Umbilical cord (tissue), 2 donors: ENCODE results near the gene GNG13. TPM values are rescaled to one million over a fixed set of nuclear protein-coding genes. Genes with fewer than 3 reads are reported as not detected.
A peak's percentile ranks its signal among the peaks of the same experiment; 100 is the strongest.

Source experiments
- DNase-seq: peaks from one replicate; pipeline ENCODE4 v3.0.0-alpha.2; 2015; ENCODE audit warnings: low spot score
- total RNA-seq: library from RNA; depleted of rRNA; stranded (reverse); fragments of >200 nt; gene quantifications from one replicate; pipeline ENCODE4 v1.2.3, GENCODE V29; 2014; ENCODE audit warnings: low replicate concordance; ENCODE audit not compliant: insufficient read depth

Gene GNG13
- total RNA-seq, 1 donor from 2014 or later, result not detected

GRCh38 chr16:794853-795466, 5.6 kb downstream of the GNG13 start:
- DNase-seq, result no peak

DNA sequence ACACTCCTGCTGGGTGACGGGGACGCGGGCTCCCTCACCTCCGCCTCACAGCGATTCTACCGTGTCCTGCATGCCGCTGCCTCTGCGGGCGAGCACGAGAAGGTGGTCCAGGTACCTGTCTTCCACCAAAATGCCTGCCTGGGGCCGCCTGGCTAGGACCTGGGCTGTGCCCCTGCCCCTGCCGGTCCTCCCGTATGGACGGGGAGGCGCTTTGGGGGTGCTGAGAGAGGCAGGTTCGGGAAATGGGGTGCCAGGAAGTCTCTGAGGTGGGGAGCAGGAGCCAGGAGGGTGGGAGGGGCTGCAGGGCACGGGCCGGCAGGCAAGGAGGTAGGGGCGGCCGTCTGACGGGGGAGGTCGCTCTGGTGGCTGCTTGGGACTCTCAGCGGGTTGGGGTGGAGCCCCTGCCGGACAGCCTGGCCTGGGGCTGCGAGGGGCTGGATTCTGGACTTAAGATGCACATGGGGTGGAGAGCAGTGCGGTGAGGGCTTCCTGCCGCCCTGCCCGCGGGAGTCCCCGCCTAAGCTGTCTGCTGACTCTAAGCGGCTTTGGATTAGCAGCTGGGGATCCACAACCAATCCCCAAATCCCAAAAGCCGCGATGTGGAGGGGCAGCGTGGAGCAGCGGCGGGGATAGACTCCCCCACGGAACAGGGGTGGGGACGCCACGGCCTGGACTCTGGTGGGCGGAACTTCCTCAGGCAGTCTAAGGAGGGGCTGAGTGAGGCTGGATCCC, 6.3 kb downstream of the GNG13 start:
- DNase-seq, result no peak

- no peak for DNase-seq
Measured at GRCh38 chr16:793414-793813, 7.1 kb downstream of the GNG13 start.

- DNase-seq, result no peak
Measured at GRCh38 chr16:792221-792995, 8.1 kb downstream of the GNG13 start.

- no peak for DNase-seq
Measured at GRCh38 chr16:791131-791530, 9.4 kb downstream of the GNG13 start.

GRCh38 chr16:790086-790485, 10.4 kb downstream of the GNG13 start:
- DNase-seq, result no peak

DNA sequence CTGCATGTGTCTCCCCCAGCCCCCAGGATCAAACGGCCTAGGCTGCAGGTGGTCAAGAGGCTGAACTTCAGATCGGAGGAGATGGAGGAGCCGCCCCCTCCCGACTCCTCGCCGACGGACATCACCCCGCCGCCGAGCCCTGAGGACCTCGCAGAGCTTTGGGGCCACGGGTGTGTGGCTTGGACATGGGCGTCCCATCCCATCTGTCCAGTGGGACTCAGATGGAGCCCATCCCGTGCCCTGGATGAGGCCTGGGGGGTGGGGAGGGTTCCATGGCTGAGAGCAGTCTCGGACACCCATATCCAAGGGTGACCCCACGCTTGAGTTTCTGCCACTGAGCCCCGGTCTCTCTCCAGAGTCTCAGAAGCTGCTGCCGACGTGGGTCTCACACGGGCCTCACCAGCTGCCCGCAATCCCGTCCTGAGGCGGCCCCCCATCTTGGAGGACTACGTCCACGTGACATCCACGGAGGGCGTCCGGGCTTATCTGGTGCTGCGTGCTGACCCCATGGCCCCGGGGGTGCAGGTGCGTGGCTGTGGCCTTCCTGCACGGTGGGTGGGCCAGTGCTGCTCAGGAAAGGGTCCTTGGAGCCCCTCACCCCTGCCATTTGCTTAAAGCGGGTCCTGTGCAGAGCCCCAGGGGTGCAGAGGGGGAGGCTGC, 11.2 kb downstream of the GNG13 start:
- no peak for DNase-seq

DNA sequence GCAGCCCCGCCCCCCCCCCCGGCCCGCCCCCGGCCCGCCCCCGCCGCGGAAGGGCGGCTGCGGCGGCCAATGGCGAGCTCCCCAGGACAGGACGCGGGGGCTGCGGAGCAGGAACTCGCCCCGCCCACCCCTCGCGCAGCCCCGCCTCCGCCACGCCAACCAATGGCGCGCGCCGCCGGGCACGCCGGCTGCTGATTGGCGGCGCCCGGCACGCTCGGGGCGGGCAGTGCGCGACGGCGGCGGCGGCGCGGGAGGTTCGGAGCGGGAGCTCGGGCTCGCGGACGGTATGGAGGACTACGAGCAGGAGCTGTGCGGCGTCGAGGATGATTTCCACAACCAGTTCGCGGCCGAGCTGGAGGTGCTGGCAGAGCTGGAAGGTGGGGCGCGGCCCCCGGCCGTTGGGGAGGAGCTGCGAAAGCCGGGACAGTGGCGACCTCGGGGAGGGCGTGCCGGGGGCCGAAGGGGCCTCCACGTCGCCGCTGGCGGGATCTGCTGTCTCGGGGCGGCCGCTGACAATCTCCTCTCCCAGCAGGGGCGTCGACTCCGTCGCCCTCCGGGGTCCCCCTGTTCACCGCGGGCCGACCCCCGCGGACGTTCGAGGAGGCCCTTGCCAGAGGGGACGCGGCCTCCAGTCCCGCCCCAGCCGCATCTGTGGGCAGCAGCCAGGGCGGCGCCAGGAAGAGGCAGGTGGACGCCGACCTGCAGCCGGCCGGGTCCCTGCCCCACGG, 12.0 kb downstream of the GNG13 start, which contains the start of gene CHTF18:
Gene CHTF18, plus strand, starts transcription at position 222 of the 728 bp plus-strand sequence. Its CDS starts 65 bp downstream, at position 287.
- DNase-seq, result peak; percentile 94

- DNase-seq, result no peak
Measured at GRCh38 chr16:787978-788398, 12.5 kb downstream of the GNG13 start, which contains the start of gene RPUSD1. Gene RPUSD1 (minus strand): TSS chr16:788381. CDS start chr16:787737, 644 bp downstream.

DNA sequence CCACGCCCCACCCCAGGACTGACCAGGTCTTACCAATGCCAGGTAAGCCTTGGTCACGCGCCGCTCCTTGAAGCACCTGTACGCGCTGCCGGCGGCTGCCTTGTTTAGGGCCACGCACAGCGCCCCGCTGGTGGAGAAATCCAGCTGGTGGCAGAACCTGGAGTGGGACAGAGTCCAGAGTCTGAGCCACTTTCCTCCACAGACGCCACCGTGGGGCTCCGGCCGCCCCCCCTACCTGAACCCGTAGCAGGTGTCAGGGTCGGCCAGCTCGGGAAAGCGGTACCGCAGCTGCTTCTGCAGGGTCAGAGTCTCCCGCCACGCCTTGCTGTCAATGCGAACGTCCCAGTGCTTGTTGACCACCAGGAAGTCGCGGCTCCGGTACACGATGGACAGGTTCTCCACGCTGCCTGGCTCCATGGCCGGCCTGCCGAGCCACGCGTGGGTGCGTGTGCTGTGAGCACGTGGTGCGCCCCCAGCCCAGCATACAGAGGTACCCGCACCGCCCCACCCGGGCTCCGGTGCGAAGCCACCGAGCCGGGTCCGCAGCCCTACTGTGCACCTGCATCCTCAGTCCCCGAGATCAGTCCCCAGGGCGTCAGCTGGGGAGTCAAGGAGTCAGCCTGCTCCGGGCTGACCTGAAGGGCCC, 13.1 kb downstream of the GNG13 start:
- no peak for DNase-seq

DNA sequence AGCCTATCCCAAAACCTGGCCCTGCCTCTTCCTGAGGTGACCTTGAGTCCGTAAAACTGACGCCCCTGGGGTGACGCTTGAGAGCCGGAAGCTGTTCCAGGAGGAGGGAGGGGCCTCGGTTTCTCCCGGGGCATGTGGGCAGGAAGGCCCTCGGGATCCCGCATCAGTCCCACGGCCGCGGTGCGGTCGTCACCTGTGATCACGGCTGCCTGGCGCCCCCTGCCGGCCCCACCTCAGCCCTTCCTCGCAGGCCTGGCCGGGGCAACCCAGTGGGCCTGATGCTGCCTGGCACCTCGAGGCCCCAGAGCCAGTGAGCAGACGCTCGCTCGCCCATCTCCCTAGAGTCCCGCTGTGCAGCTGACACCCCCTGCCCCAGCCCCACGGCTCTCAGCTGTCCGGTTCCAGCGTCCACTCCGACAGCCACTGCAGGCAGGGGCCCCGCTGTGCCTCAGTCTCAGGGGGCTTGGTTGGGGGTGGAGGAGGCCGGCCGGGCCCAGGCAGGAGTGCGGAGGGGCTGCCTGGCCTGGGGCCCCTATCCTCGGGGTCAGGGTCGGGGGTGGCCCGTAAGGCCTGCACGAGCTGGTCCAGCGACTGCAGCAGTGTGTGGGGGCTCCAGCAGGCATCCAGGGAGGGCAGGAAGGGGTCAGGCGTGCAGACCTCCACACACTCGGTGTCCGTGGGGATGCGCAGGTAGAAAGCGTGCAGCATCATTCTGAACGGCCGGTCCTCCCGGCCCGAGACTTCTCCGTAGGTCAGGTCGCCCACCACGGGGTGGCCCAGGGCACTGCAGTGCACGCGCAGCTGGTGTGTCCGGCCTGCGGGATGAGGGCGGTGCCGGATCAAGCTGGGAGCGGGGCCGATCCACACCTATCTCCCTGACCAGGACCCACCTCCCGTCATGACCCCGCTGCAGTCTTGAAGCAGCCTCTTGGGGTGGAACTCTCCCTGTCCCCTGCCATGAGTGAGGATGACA, 14.7 kb downstream of the GNG13 start:
- DNase-seq, result peak; percentile 22

DNA sequence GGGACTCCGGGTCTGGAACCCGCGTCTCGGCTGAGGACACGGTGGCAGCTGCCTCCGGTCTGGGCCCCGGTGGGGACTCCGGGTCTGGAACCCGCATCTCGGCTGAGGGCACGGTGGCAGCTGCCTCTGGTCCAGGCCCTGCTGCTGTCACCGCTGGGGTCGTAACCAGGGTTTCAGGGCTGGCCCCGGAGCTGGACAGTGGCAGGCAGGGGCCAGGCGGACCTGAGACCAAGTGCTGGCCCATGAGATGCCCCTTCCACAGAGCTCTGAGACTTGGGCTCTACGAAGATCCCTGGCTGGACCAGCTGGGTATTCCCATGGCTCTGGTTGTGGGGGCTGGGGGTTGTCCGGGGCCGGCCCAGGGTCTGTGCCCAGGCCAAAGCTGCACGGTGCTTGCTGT, 16.1 kb downstream of the GNG13 start:
- DNase-seq, result no peak

- DNase-seq, result no peak
Measured at GRCh38 chr16:783404-784161, 17.0 kb downstream of the GNG13 start.

DNA sequence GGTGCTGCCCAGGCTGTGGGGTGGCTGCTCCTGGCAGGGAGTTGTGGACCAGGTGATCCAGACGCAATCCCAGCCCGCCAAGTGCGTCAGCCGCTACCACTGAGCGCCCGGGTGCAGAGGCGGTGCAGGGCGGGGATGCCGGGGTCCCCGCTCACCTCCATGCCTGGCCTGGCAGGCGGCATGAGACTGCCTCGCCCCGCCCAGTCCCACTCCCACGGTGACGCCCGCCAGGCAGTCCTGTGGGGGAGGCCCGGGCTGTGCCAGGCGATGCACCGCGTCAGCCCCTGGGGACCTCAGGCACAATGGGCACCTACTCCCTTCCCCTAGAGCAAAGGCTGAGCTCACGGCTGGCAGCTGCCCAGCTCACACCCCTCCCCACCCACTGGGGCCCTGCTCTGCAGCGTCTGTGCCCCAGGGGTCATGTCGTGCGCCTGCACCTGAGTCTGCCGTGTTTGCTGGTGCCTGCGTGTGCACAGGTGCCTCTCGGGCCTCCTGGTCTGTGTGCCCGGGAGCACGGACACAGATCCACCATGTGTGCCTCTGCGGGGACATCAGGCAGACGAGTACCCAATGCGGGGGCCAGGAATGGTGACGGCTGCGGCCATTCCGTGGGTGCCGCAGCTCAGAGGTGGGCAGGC, 17.6 kb downstream of the GNG13 start:
- DNase-seq, result no peak

- no peak for DNase-seq
Measured at GRCh38 chr16:782258-782657, 18.3 kb downstream of the GNG13 start.

DNA sequence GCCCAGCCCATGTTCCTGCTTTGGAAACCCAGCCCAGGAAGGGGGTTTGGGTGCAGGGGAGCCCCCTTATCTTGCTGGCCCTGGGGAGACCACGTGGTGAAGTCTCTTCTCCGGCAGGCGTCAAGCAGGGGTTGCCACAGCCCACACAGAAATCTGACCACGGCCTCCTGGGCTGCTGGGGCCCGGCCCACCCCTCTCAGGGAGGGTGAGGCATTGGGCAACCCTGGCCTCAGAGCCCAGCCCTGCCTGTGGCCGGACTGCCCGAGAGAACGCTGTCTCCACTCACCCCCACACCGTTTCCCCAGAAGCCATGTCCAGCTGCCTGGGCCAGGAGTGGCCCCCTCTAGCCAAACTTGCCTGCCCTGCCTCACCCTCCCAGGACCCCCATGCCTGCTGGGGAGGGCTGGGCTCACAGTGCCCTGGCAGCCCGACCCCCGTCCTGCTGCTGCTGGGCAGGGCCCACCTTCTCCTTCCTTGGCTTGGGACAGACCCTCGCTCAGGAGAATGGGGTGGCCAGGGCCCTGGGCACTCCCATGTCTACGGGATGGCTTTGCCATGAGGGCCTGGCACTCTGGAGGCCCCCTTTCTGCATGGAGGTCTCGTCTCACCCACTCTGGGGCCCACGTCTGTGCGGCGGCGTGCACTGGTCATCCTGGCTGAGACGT, 19.1 kb downstream of the GNG13 start:
- no peak for DNase-seq

GRCh38 chr16:780296-780695, 20.2 kb downstream of the GNG13 start:
- DNase-seq, result no peak

DNA sequence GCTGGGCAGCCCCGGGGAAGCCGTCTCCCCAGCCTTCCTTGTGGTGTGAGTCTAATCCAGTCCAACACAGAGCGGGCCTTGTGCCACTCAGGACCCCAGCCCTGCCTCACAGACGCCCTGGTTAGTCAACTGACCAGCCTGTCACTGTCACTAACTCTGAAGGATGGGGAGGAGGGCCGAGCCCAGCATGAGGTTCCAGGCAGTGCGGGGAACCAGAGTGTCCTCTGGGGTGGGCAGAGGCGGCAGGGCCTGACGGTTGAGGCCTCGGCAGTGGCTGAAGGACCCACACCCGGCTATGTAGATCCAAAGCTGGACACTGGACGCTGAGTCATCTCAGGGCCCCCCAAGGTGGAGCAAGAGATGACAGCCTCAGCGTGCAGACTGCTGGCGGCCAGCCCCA, 21.0 kb downstream of the GNG13 start:
- DNase-seq, result no peak
